GM11168 (cell line): Measurements from ENCODE around the gene ZYX.
"Not testable (repeated sequence)": the region's sequence is repeated elsewhere in the genome, so short reads cannot be mapped to it uniquely, and the experiment has no call there.

Experiments
- in situ Hi-C: fragments of 300-500 bp; cut with MboI; formaldehyde crosslinking; loops from one replicate; pipeline ENCODE4 v1.12.0; 2022; ENCODE audit warnings: low sequenced_read_pairs; ENCODE audit not compliant: unreplicated experiment

ZYX gene

GRCh38 chr7:143395187-143396149 lies 14.3 kb downstream of the ZYX start:
- in situ Hi-C loops = no loop called here

- in situ Hi-C loops = no loop called here
Observed at GRCh38 chr7:143396182-143396581, 15.0 kb downstream of the ZYX start.

GRCh38 chr7:143396625-143397556 lies 15.7 kb downstream of the ZYX start:
- in situ Hi-C loops = no loop called here

- in situ Hi-C loops = no loop called here
Observed at GRCh38 chr7:143397710-143398530, 16.8 kb downstream of the ZYX start.

GRCh38 chr7:143398616-143399015 lies 17.5 kb downstream of the ZYX start:
- in situ Hi-C loops = no loop called here

- in situ Hi-C loops = no loop called here
Observed at GRCh38 chr7:143399151-143399550, 18.0 kb downstream of the ZYX start.

- in situ Hi-C loops = no loop called here
Observed at GRCh38 chr7:143399642-143400041, 18.5 kb downstream of the ZYX start.

- in situ Hi-C loops = no loop called here
Observed at GRCh38 chr7:143401265-143401664, 20.1 kb downstream of the ZYX start.

- in situ Hi-C loops = not testable (repeated sequence)
Observed at GRCh38 chr7:143402233-143402632, 21.1 kb downstream of the ZYX start.

GRCh38 chr7:143405173-143406001 lies 24.2 kb downstream of the ZYX start:
- in situ Hi-C loops = no loop called here

- in situ Hi-C loops = no loop called here
Observed at GRCh38 chr7:143406002-143406357, 24.8 kb downstream of the ZYX start.

GRCh38 chr7:143407287-143408251 lies 26.4 kb downstream of the ZYX start:
- in situ Hi-C loops = no loop called here

GRCh38 chr7:143408252-143408685 lies 27.1 kb downstream of the ZYX start:
- in situ Hi-C loops = no loop called here

GRCh38 chr7:143408686-143409561 lies 27.8 kb downstream of the ZYX start, which contains the start of gene EPHA1:
EPHA1 (minus strand) TSS chr7:143408856; CDS start chr7:143408805, 51 bp downstream.
- in situ Hi-C loops = no loop called here

GRCh38 chr7:143410521-143411004 lies 29.4 kb downstream of the ZYX start:
- in situ Hi-C loops = no loop called here

- in situ Hi-C loops = no loop called here
Observed at GRCh38 chr7:143411976-143412708, 31.0 kb downstream of the ZYX start.
